HG03378 (cell line): ENCODE results near the gene AMMECR1.

Source experiments
- ATAC-seq: cut with Tn5 transposase; IDR thresholded peaks from one replicate; pipeline ENCODE4 v1.9.1; 2021; ENCODE audit warnings: mild to moderate bottlenecking, moderate library complexity; ENCODE audit not compliant: unreplicated experiment

Gene AMMECR1

DNA sequence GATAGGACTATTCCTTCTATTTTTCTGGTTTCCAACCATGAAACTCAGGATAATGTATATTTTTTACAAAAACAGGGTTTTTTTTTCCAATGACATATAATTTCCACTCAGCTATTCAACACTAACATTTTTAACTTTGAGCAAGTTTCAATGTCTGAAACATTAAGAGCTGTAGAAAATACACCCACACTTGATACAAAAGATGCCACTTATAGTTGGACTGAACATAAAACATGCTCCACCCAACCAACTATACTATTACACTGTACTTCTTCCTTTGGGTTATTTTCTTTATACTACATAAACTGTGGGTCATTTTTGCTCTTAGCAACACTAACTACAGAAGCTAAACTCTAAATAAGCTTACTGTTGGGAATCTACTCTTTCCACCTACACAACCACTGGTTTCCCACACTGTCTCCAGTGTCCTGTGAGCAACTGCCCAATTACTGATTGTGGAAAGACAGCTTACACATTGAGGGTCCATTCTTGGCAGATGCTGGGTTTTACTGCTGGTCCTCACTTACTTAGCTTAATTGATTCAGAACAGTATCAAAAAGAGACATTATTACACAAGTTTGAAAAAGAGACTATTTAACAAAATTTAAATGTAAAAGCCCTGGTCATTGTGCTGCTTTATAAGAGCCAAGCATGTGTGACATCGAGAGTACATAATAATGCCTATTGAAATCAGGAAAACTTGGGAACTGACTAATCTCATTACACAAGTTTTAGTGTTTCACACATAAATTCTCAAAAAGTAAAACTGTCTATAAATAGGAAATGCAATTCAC lies 6.3 kb downstream of the AMMECR1 start:
- no peak for ATAC-seq

DNA sequence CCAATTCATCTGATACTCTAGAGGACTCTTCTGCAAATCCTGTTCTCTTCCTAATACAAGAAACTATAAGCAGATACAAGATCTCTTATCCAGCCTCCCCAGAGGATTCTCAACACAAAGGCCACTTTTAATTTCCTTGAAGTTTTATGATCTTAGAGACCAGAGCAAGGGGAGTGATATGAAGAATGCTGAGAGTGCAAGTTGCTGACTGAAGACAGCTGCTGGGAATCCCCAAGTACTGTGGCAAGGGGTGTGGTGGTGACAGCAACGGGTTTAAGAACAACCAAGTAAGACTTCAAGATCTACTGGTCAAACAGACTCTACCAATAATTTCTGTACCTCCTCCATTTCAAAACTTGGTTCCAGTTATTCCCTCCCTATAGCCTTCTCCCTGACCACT lies 7.0 kb downstream of the AMMECR1 start:
- peak; percentile 86 for ATAC-seq

- no peak for ATAC-seq
These were observed 7.7 kb downstream of the AMMECR1 start for GRCh38 chrX:110310000-110310790.

- no peak for ATAC-seq
These were observed 9.7 kb downstream of the AMMECR1 start for GRCh38 chrX:110308220-110308619.

GRCh38 chrX:110304884-110305283 lies 13.0 kb downstream of the AMMECR1 start:
- ATAC-seq, result no peak

GRCh38 chrX:110304371-110304770 lies 13.5 kb downstream of the AMMECR1 start:
- no peak for ATAC-seq

DNA sequence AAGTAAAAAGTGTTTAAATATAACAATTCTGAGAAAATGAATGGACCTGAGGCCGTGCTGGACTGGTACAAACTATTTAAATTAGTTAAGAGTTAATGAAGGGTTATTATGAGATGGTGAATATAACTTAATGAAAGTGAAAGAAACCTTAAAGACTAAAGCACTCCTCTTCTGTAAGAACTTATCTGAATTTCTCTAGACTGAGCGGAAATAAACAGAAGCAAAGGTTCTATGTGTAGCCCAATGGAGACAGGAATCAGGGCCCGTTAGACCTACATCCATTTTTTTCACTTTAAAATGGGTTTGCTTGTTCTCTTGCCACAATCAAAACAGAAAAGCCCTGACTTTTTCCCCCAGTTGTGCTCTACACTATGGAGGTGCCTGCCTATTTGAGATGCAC lies 14.9 kb downstream of the AMMECR1 start:
- ATAC-seq, result no peak

DNA sequence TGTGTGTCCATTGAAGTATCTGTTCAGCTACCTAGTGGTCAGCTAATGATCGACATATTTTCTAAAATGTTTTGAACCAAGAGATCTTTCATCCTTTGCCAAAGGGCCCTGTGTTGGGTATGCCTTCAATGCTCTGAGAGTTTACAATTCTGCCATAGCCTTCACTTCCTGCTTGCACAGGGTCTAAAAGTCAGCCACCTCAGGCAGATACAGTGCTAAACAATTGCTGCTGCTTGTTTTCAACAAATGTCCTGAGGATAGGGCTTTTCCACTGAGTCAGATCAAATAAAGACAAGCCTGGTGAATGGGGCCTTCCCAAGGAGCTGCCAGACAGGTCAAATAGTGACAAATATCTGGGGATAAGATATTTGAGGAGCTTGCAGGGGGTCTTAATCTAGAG lies 16.7 kb downstream of the AMMECR1 start:
- ATAC-seq, result no peak

- no peak for ATAC-seq
These were observed 23.8 kb downstream of the AMMECR1 start for GRCh38 chrX:110294087-110294486.

DNA sequence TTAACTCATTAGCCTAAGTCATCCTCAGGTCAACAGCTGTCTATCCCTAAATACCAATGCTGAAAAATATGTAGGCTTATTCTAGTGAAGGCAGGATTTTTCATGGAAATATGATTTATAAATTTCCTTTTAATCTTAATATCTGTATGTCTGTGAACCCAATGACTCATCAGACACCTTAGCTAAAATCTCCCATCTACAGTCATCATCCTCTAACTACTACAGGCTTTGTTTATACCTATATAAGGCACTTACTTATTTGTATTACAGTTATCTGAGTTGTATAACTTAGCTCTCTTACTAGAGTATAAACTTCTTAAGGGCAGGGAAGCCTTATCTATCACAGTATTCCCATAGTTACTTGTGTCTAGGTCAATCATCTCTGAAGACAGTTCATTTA lies 24.2 kb downstream of the AMMECR1 start:
- ATAC-seq, result no peak

- no peak for ATAC-seq
These were observed 30.3 kb downstream of the AMMECR1 start for GRCh38 chrX:110287605-110288004.

DNA sequence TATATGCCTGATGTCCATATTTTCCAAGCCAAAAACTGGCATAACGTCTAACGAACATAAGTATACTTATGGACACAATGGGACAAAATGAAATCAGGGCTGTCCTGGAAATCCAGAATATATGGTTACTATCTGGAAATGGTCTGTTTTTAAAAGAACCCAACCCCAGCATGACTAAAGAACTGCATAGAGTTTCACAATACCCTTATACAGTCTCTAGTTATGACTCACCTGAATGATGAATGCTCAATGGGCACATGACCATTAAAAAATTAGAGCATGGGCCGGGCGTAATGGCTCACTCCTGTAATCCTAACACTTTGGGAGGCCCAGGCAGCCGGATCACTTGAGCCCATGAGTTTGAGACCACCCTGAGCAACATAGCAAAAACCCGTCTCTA lies 31.8 kb downstream of the AMMECR1 start:
- ATAC-seq, result peak; percentile 67

DNA sequence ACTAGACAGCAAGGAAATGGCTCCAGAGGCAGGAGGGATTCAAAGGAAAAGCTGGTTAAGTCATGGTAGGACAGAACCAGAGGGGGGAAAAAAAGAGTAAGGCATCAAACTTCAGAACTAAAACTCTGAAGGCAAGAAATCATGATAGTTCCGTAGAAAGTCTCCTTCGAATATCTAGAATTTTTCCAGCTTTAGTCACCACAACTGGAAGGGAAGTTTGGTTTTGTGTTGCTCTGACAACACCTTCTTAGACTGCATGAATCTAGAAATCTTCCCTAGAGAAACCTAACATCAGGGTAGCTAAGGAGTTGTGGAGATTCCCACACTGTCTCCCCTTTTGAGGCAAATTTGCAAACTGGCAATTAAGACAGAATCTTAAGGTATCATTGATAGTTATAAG lies 33.7 kb downstream of the AMMECR1 start:
- no peak for ATAC-seq

DNA sequence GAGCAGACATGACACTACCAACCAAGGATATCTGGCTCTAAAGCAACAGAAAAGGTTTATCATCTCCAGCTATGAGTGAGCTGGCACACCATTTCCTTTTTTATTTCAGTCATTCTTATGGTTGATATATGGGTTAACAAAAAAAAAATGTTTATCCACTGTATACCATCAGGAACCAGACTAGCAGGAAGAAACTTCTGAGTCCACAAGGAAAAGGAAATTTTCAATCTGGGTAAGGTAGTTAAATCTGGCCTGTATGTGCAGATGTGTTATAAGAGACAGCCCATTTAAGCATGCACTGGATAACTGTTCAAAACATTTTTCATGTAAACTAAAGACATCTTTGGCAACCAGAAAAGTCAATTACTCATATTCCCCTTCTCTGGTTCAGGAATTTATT lies 35.0 kb downstream of the AMMECR1 start:
- ATAC-seq, result no peak

DNA sequence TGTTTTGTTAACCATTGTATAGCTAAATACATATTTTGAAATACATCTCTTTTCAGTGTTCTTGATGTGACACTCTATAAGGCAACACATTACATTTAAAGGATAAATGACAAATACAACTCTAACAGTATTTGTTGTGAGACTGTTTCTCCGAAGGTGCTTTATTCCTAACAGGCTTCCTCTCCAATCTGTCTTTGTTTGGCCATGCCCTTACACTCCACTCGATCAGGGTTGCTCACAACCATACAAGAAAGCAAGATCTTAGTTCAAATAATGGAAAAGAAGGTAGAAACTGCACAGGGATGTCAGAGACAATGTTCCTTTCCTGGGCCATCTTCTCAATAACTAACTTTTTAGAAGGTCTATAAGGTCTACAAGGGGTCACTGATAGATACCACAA lies 36.5 kb downstream of the AMMECR1 start:
- ATAC-seq, result no peak

DNA sequence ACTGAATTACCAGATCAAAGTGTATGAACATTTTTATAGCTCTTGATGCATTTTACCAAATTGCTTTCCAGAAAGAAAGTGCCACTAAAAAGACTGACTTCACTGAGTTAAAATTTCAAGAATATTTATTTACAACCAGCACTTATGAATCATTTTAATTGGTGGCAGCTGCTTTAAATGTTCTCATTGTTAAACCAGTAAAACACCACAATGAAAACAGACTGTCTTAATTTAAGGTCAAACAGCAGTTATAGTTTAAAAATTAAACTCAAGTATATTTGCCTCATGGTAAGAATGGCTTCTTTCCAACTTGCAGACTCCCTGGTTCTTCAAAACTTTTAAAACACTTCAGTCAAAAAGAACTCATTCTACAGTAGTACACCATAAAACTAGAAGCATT lies 36.9 kb downstream of the AMMECR1 start:
- no peak for ATAC-seq

DNA sequence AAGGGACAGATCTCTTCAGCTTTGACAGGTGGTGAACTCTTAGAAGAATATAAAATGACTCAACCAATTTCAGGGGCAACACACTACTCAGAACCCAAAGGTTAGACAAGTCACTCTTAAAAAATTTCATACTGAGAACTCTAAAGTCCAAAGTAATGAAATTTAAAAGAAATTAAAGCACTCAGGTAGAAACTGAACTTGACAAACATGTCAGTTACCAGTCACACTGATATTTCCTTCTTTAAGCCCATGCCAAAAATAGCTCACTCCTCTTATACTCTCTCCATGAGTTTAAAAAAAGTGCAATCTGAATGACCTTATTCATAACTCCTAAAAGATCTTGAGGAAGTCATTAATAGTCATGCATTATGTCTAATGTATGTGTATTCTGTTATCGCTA lies 40.3 kb downstream of the AMMECR1 start:
- no peak for ATAC-seq

DNA sequence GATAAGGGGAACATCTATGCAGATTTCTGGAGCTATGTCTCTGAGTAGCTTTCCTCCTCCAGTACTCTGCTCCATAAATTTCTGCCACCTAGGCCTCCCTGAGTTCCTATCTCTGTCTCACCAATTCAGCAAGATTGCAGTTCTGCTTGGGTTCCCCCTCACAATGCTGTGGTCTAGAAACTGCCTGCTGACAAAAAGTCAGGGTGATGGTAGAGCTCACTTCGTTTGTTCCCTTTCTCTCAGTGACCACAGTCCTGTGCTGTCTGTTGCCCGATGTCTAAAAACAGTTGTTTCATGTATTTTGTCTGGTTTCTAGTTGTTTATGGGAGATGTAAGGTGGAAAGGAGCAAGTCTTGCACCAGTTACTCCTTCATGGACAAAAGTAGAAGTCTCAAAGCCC lies 41.1 kb downstream of the AMMECR1 start:
- peak; percentile 84 for ATAC-seq

- ATAC-seq, result no peak
These were observed 49.0 kb downstream of the AMMECR1 start for GRCh38 chrX:110268886-110269285.

DNA sequence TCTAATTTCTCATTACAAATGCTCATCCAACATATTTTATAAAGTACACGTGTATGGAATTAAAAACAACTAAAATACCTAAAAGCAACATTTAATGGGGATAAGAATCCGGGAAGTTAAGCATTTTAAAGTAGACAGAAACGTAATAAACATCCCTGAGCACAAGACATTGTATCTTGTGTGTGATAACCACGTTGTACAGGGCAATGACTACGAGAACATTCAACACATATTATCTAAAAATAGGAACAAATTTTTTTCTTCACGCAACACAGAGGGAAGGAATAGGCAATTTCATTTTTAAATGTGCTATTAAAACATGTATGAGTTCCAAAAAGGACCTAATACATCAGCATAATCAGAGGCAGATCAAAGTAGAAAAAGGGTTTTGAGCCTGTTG lies 49.5 kb downstream of the AMMECR1 start:
- no peak for ATAC-seq

DNA sequence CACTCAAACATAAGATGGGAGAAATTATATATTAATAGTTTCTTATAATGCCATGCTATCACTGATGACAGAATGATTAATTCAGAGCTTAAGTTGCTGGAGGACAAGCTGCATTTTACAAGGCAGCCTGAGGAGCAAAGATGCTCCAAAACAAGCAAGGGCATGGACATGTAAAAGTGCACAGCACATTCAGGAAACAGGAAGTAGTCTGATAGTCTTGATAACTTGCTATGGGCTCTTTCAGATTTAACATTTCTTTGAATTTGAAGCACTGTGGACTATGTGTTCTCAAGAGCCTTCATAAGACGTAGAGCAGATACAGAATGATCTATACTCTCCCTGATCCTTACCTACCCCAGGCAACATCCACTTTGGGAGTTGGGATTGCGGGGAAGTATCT lies 50.0 kb downstream of the AMMECR1 start:
- ATAC-seq, result no peak

- no peak for ATAC-seq
These were observed 52.2 kb downstream of the AMMECR1 start for GRCh38 chrX:110265661-110266060.
